K562 (cell line): ENCODE results near the gene OSCP1. TPM values are rescaled to one million over a fixed set of nuclear protein-coding genes. Genes with fewer than 3 reads are reported as not detected.

ENCODE experiments used
- ATF7 ChIP-seq: fragments of 450-650 bp; IDR thresholded peaks from 2 replicates; pipeline ENCODE4 v1.7.1; 2014; ENCODE audit warnings: mild to moderate bottlenecking, moderate library complexity
- BRD4 ChIP-seq: fragments of 200-600 bp; sonication (generic); IDR thresholded peaks from 2 replicates; pipeline ENCODE4 v1.6.1; 2017; ENCODE audit warnings: inconsistent platforms
- CEBPG ChIP-seq, 3 experiments: fragments of 200-800 bp in 1 of 3; sonication (Bioruptor generic) in 1 of 3; sonication (generic) in 1 of 3; formaldehyde crosslinking in 1 of 3; IDR thresholded peaks in 2 of 3; conservative IDR thresholded peaks in 1 of 3; 2 replicates each; pipeline versions ENCODE4 v1.6.1 to v1.8.0; 2016 to 2022; ENCODE audit warnings: missing compliant biosample characterization in 2 of 3, missing genetic modification characterization in 2 of 3, mild to moderate bottlenecking in 1 of 3, missing genetic modification reagents in 1 of 3
- EHMT2 ChIP-seq: fragments of 450-650 bp; IDR thresholded peaks from 2 replicates; pipeline ENCODE4 v1.6.1; 2018; ENCODE audit warnings: antibody characterized with exemption
- ESRRA ChIP-seq: fragments of 450-650 bp; IDR thresholded peaks from 2 replicates; pipeline ENCODE4 v1.6.1; 2014; ENCODE audit warnings: low read depth, mild to moderate bottlenecking, moderate library complexity, borderline replicate concordance
- GATA2 ChIP-seq: sonication (generic); formaldehyde crosslinking; IDR thresholded peaks from 2 replicates; pipeline ENCODE4 v1.4.0; 2020; ENCODE audit warnings: mild to moderate bottlenecking, missing genetic modification reagents
- GTF2A2 ChIP-seq: IDR thresholded peaks from 2 replicates; pipeline ENCODE4 v1.6.1; 2016; ENCODE audit warnings: mild to moderate bottlenecking, missing genetic modification characterization, missing compliant biosample characterization
- HDGF ChIP-seq: fragments of 450-650 bp; IDR thresholded peaks from 2 replicates; pipeline ENCODE4 v1.6.1; 2016
- HMG20A ChIP-seq: fragments of 450-650 bp; formaldehyde crosslinking; conservative IDR thresholded peaks from 2 replicates; pipeline ENCODE4 v1.4.0; 2020; ENCODE audit warnings: mild to moderate bottlenecking, mixed read lengths
- KLF1 ChIP-seq: fragments of 450-650 bp; IDR thresholded peaks from 2 replicates; pipeline ENCODE4 v1.6.1; 2016; ENCODE audit warnings: missing genetic modification characterization, missing compliant biosample characterization
- LCOR ChIP-seq: sonication (generic); formaldehyde crosslinking; IDR thresholded peaks from 2 replicates; pipeline ENCODE4 v1.8.0; 2022; ENCODE audit warnings: mild to moderate bottlenecking, missing genetic modification reagents
- MCM5 ChIP-seq: fragments of 450-650 bp; IDR thresholded peaks from 2 replicates; pipeline ENCODE4 v1.6.1; 2016; ENCODE audit warnings: low read depth
- MEF2A ChIP-seq: IDR thresholded peaks from 2 replicates; pipeline ENCODE4 v1.6.1; 2011; ENCODE audit warnings: low read depth, mild to moderate bottlenecking, low read length, moderate library complexity; ENCODE audit not compliant: control insufficient read depth
- MTA3 ChIP-seq: fragments of 450-650 bp; formaldehyde crosslinking; IDR thresholded peaks from 2 replicates; pipeline ENCODE4 v1.6.1; 2017; ENCODE audit warnings: mild to moderate bottlenecking, borderline replicate concordance
- NRF1 ChIP-seq, 2 experiments: fragments of 450-650 bp; IDR thresholded peaks in 1 of 2; conservative IDR thresholded peaks in 1 of 2; 2 replicates each; pipeline ENCODE4 v1.6.1; 2014; ENCODE audit warnings: mild to moderate bottlenecking in 2 of 2
- PPARD ChIP-seq: fragments of 250-450 bp; sonication (Bioruptor Pico); IDR thresholded peaks from 2 replicates; pipeline ENCODE4 v1.8.0; 2022; ENCODE audit warnings: inconsistent platforms, mild to moderate bottlenecking, moderate library complexity
- RAD21 ChIP-seq, 2 experiments: fragments of 250-450 bp in 1 of 2; fragments of 450-650 bp in 1 of 2; sonication (Bioruptor Pico) in 1 of 2; formaldehyde crosslinking in 1 of 2; IDR thresholded peaks in 1 of 2; conservative IDR thresholded peaks in 1 of 2; 2 replicates each; pipeline versions ENCODE4 v1.4.0 to v1.8.0; 2020 to 2022; ENCODE audit warnings: mild to moderate bottlenecking in 2 of 2, moderate library complexity in 1 of 2
- SIX5 ChIP-seq, 2 experiments: IDR thresholded peaks; 2 replicates each; pipeline ENCODE4 v1.6.1; 2011; ENCODE audit warnings: low read length in 2 of 2, borderline replicate concordance in 1 of 2, low read depth in 1 of 2, mild to moderate bottlenecking in 1 of 2, moderate library complexity in 1 of 2; ENCODE audit not compliant: insufficient read depth in 1 of 2
- SMARCA4 ChIP-seq: fragments of 450-650 bp; IDR thresholded peaks from 2 replicates; pipeline ENCODE4 v1.6.1; 2016
- SPI1 ChIP-seq: IDR thresholded peaks from 2 replicates; pipeline ENCODE4 v1.6.1; 2011; ENCODE audit warnings: low read depth, low read length, control low read depth, borderline replicate concordance
- STAG1 ChIP-seq: sonication (generic); formaldehyde crosslinking; IDR thresholded peaks from 2 replicates; pipeline ENCODE4 v1.5.0; 2020; ENCODE audit warnings: missing genetic modification reagents, borderline replicate concordance
- ZC3H11A ChIP-seq: IDR thresholded peaks from 2 replicates; pipeline ENCODE4 v1.6.1; 2012; ENCODE audit warnings: low read depth, low read length, improper control_type of control experiment
- ZC3H4 ChIP-seq: sonication (generic); formaldehyde crosslinking; IDR thresholded peaks from 2 replicates; pipeline ENCODE4 v1.9.0; 2021; ENCODE audit warnings: missing genetic modification reagents, borderline replicate concordance
- ZNF224 ChIP-seq: sonication (generic); formaldehyde crosslinking; IDR thresholded peaks from 2 replicates; pipeline ENCODE4 v1.8.0; 2022; ENCODE audit warnings: mild to moderate bottlenecking, missing genetic modification reagents
- polyA plus RNA-seq, 8 experiments: library from polyadenylated mRNA; depleted of rRNA in 4 of 8; stranded (reverse) in 5 of 8; unstranded in 3 of 8; fragments of >200 nt; fragmentation: Nextera tagmentation in 2 of 8; fragmentation: Illumina TruSeq in 1 of 8; extraction: Ambion mirVana in 2 of 8; extraction: Trizol in 1 of 8; gene quantifications; 2 replicates each; pipeline versions ENCODE4 v1.2.1 to v1.2.3, GENCODE V29; 2011 to 2014; ENCODE audit warnings: inconsistent platforms in 1 of 8, missing spikeins in 1 of 8
- total RNA-seq, 7 experiments: library from RNA; depleted of rRNA in 6 of 7; stranded (reverse); fragments of >200 nt in 6 of 7; fragmentation: Illumina TruSeq in 2 of 7; extraction: Trizol in 2 of 7; gene quantifications; 2 replicates each; pipeline versions ENCODE4 v1.2.1 to v1.2.3, GENCODE V29; 2011 to 2021; ENCODE audit warnings: low replicate concordance in 1 of 7
- TF ChIP-seq, protein P1 (sequence below): fragments of 450-650 bp; conservative IDR thresholded peaks from 2 replicates; pipeline ENCODE4 v1.6.1; 2016; ENCODE audit warnings: missing genetic modification characterization, low read depth, mild to moderate bottlenecking, control low read depth, missing compliant biosample characterization
- TF ChIP-seq, protein P2 (sequence below): IDR thresholded peaks from 2 replicates; pipeline ENCODE4 v1.6.1; 2016; ENCODE audit warnings: missing genetic modification characterization, missing compliant biosample characterization

OSCP1 gene
- total and polyA plus RNA-seq, 9 of the 15 experiments (the other 6 are each of a cell fraction or from before 2014, with no cell fraction given): 0.15 to 0.40 (median 0.33) TPM; not detected in 5

DNA sequence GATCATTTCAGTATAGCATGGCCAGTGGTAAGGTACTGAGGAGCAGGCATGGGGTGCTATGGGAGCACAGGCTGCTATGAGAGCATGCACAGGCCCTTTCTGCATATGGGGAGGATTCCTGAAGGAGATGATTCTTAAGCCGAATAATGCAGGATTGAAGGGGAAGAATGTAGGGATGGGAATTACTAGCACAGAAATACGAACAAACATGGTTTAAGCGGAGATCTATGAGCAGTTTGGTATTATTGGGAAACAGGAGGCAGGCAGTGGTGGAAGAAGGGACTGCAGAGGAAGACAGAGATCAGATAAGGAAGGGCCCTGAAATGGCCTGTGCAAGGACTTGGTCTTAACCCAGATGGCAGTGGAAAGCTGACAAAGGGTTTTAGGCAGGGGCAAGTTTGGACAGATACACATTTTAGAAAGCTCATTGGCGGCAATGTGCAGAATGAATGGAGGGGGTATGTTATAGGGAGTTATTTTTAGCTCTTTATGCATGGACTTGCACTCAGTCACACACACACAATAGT, 1.7 kb downstream of the OSCP1 start (continued):
- TF ChIP-seq, protein P1, sequence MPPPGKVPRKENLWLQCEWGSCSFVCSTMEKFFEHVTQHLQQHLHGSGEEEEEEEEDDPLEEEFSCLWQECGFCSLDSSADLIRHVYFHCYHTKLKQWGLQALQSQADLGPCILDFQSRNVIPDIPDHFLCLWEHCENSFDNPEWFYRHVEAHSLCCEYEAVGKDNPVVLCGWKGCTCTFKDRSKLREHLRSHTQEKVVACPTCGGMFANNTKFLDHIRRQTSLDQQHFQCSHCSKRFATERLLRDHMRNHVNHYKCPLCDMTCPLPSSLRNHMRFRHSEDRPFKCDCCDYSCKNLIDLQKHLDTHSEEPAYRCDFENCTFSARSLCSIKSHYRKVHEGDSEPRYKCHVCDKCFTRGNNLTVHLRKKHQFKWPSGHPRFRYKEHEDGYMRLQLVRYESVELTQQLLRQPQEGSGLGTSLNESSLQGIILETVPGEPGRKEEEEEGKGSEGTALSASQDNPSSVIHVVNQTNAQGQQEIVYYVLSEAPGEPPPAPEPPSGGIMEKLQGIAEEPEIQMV (tag): peak; percentile 58; the same call in 1 of the 2 replicates
- TF ChIP-seq SMARCA4 (peak; percentile 50; the same call in 1 of the 2 replicates), ZC3H4 (CRISPR knock-in tag) (no peak), ZC3H11A (no peak), GTF2A2 (tag) (no peak), LCOR (CRISPR knock-in tag) (no peak), MTA3 (0 out of 2 replicates have a peak, but pooled peaks have one; percentile 32), BRD4 (no peak), PPARD (no peak), MCM5 (no peak), STAG1 (CRISPR knock-in tag) (no peak), RAD21 (CRISPR knock-in tag; conservative IDR thresholded peaks at IDR 0.05 in 1 of 2, IDR thresholded peaks at IDR 0.05 in 1 of 2) (peak in 1 of 2 experiments; percentile 35; a peak in 2 of 4 replicates), SIX5 (IDR thresholded peaks at IDR 0.05; ENCODE audit: borderline replicate concordance in 1 of 2, insufficient read depth in 1 of 2, low read depth in 1 of 2, low read length in 2 of 2) (no peak), HMG20A (CRISPR knock-in tag) (no peak), HDGF (peak; percentile 95; the same call in 1 of the 2 replicates), ESRRA (no peak; the same call in 1 of the 2 replicates), ZNF224 (CRISPR knock-in tag) (no peak), EHMT2 (0 out of 2 replicates have a peak, but pooled peaks have one; percentile 40), SPI1 (peak; percentile 57; the same call in 1 of the 2 replicates), ATF7 (0 out of 2 replicates have a peak, but pooled peaks have one; percentile 17), MEF2A (0 out of 2 replicates have a peak, but pooled peaks have one; percentile 25), NRF1 (conservative IDR thresholded peaks at IDR 0.05 in 1 of 2, IDR thresholded peaks at IDR 0.05 in 1 of 2) (peak in 1 of 2 experiments; percentile 31; a peak in 1 of 4 replicates), CEBPG (CRISPR knock-in tag; IDR thresholded peaks at IDR 0.05) (peak; percentile 58), CEBPG (tag; conservative IDR thresholded peaks at IDR 0.05 in 1 of 2, IDR thresholded peaks at IDR 0.05 in 1 of 2) (peak in 1 of 2 experiments; percentile 78; a peak in 2 of 4 replicates), KLF1 (tag) (no peak), GATA2 (CRISPR knock-in tag) (peak; percentile 75; the same call in 1 of the 2 replicates)
- TF ChIP-seq, protein P2, sequence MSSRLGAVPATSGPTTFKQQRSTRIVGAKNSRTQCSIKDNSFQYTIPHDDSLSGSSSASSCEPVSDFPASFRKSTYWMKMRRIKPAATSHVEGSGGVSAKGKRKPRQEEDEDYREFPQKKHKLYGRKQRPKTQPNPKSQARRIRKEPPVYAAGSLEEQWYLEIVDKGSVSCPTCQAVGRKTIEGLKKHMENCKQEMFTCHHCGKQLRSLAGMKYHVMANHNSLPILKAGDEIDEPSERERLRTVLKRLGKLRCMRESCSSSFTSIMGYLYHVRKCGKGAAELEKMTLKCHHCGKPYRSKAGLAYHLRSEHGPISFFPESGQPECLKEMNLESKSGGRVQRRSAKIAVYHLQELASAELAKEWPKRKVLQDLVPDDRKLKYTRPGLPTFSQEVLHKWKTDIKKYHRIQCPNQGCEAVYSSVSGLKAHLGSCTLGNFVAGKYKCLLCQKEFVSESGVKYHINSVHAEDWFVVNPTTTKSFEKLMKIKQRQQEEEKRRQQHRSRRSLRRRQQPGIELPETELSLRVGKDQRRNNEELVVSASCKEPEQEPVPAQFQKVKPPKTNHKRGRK (tag): peak; percentile 51; the same call in 1 of the 2 replicates
